Activated CD4-positive, alpha-beta memory T cell treated with anti-CD3 and anti-CD28 coated beads for 36 hours (primary cell): ENCODE results near the gene PTPRJ. TPM values are rescaled to one million over a fixed set of nuclear protein-coding genes. Genes with fewer than 3 reads are reported as not detected.

Experiments
- CTCF ChIA-PET: fragments of 350-600 bp; sonication (Branson Sonifier 250); formaldehyde crosslinking; loops from one replicate; lab custom pipeline; 2021; ENCODE audit warnings: antibody characterized with exemption, inconsistent platforms; lab: Charles Lee
- POLR2A ChIA-PET: fragments of 350-600 bp; sonication (Branson Sonifier 250); formaldehyde crosslinking; loops from one replicate; lab custom pipeline; 2021; ENCODE audit warnings: antibody characterized with exemption; lab: Charles Lee
- DNase-seq: peaks from one replicate; pipeline ENCODE4 v3.0.0-alpha.2; 2020
- H3K27ac Mint-ChIP-seq: one replicate; pipeline ENCODE4 v1.8.0; 2021; ENCODE audit warnings: mixed read lengths
- H3K27me3 Mint-ChIP-seq: one replicate; pipeline ENCODE4 v1.8.0; 2021; ENCODE audit warnings: mixed read lengths
- H3K36me3 Mint-ChIP-seq: one replicate; pipeline ENCODE4 v1.8.0; 2021; ENCODE audit warnings: mixed read lengths
- H3K4me1 Mint-ChIP-seq: one replicate; pipeline ENCODE4 v1.8.0; 2021; ENCODE audit warnings: low read depth, mixed read lengths
- H3K4me3 Mint-ChIP-seq: one replicate; pipeline ENCODE4 v1.8.0; 2021; ENCODE audit warnings: mild to moderate bottlenecking, mixed read lengths
- H3K9me3 Mint-ChIP-seq: one replicate; pipeline ENCODE4 v1.8.0; 2021; ENCODE audit warnings: mixed read lengths
- intact Hi-C: fragments of 100-400 bp; cut with micrococcal nuclease; formaldehyde crosslinking; loops from one replicate; pipeline ENCODE4 v1.15.1; 2023
- total RNA-seq, 2 experiments: library from RNA; stranded (reverse); gene quantifications; one replicate each; pipeline ENCODE4 v1.2.3, GENCODE V29; 2021

The PTPRJ gene
- total RNA-seq, 2 experiments from 2014 or later, result 36.3 to 37.0 TPM

GRCh38 chr11:48091426-48092102 is 111.2 kb downstream of the PTPRJ start:
- CTCF ChIA-PET, result interaction anchor here (0.6 to 0.9 kb wide), 2 partner anchors 17 to 159 kb away, joined by 3 to 5 read pairs; no protein-coding TSS in a partner anchor
- Mint-ChIP-seq H3K4me3 (no peak overlapping the region), H3K4me1 (peaks cover 60% of the 10 kb centered on the region), H3K27me3 (no peaks in the 10 kb centered on the region), H3K36me3 (no peaks in the 10 kb centered on the region), H3K9me3 (no peaks in the 10 kb centered on the region), H3K27ac (no peak overlapping the region)
- intact Hi-C loops, result loop anchor here (2.0 kb wide), 1 partner anchor 17 kb away; no protein-coding TSS in a partner anchor
- POLR2A ChIA-PET, result interaction anchor here (0.6 kb wide), 1 partner anchor 1382 kb away, joined by 4 read pairs; no protein-coding TSS in a partner anchor
- DNase-seq, result no peak

- no peaks in the 10 kb centered on the region for H3K36me3 Mint-ChIP-seq
- intact Hi-C loops, result loop anchor here (1.0 to 2.0 kb wide), 2 partner anchors 15 to 38 kb away; no protein-coding TSS in a partner anchor
- H3K4me1 Mint-ChIP-seq, result peaks cover 75% of the 10 kb centered on the region
- ChIA-PET POLR2A (interaction anchor here (1.8 kb wide), 1 partner anchor 87 kb away, joined by 8 read pairs; no protein-coding TSS in a partner anchor), CTCF (interaction anchor here (1.1 to 2.1 kb wide), 4 partner anchors 15 to 159 kb away, joined by 3 to 8 read pairs (median 4); no protein-coding TSS in a partner anchor)
- no peaks in the 10 kb centered on the region for H3K9me3 Mint-ChIP-seq
- H3K27ac Mint-ChIP-seq, result no peak overlapping the region
- no peak for DNase-seq
- no peaks in the 10 kb centered on the region for H3K27me3 Mint-ChIP-seq
- H3K4me3 Mint-ChIP-seq, result no peak overlapping the region
These were observed 113.0 kb downstream of the PTPRJ start for GRCh38 chr11:48093323-48093722.

GRCh38 chr11:48093795-48094642 is 113.7 kb downstream of the PTPRJ start:
- DNase-seq, result peak; percentile 20
- no peak overlapping the region for H3K4me3 Mint-ChIP-seq
- CTCF ChIA-PET, result interaction anchor here (1.7 to 2.1 kb wide), 2 partner anchors 15 to 160 kb away, joined by 4 to 8 read pairs; no protein-coding TSS in a partner anchor
- H3K27me3 Mint-ChIP-seq, result no peaks in the 10 kb centered on the region
- peaks cover 78% of the 10 kb centered on the region for H3K4me1 Mint-ChIP-seq
- H3K27ac Mint-ChIP-seq, result peak overlapping the region; percentile 3
- POLR2A ChIA-PET, result interaction anchor here (1.8 kb wide), 1 partner anchor 87 kb away, joined by 8 read pairs; no protein-coding TSS in a partner anchor
- intact Hi-C loops, result loop anchor here (1.0 to 2.0 kb wide), 2 partner anchors 15 to 39 kb away; no protein-coding TSS in a partner anchor
- H3K36me3 Mint-ChIP-seq, result no peaks in the 10 kb centered on the region
- no peaks in the 10 kb centered on the region for H3K9me3 Mint-ChIP-seq

GRCh38 chr11:48094643-48095339 is 114.4 kb downstream of the PTPRJ start:
- intact Hi-C loops, result no loop called here
- Mint-ChIP-seq H3K27me3 (no peaks in the 10 kb centered on the region), H3K4me3 (no peak overlapping the region), H3K36me3 (no peaks in the 10 kb centered on the region), H3K9me3 (no peaks in the 10 kb centered on the region), H3K4me1 (peaks cover 80% of the 10 kb centered on the region), H3K27ac (peak overlapping the region; percentile 3)
- no peak for DNase-seq
- POLR2A ChIA-PET, result interaction anchor here (3.7 kb wide), 1 partner anchor 13 kb away, joined by 16 read pairs; no protein-coding TSS in a partner anchor
- CTCF ChIA-PET, result interaction anchor here (1.1 to 2.1 kb wide), 3 partner anchors 88 to 160 kb away, joined by 4 to 8 read pairs (median 4); no protein-coding TSS in a partner anchor

GRCh38 chr11:48095779-48096470 is 115.6 kb downstream of the PTPRJ start:
- intact Hi-C loops, result loop anchor here (2.0 kb wide), 1 partner anchor 89 kb away; no protein-coding TSS in a partner anchor
- H3K27me3 Mint-ChIP-seq, result no peaks in the 10 kb centered on the region
- CTCF ChIA-PET, result interaction anchor here (1.1 to 1.5 kb wide), 3 partner anchors 13 to 161 kb away, joined by 3 to 4 read pairs (median 4); no protein-coding TSS in a partner anchor
- H3K4me3 Mint-ChIP-seq, result no peak overlapping the region
- no peaks in the 10 kb centered on the region for H3K36me3 Mint-ChIP-seq
- peaks cover 71% of the 10 kb centered on the region for H3K4me1 Mint-ChIP-seq
- peak overlapping the region; percentile 81 for H3K27ac Mint-ChIP-seq
- no peaks in the 10 kb centered on the region for H3K9me3 Mint-ChIP-seq
- POLR2A ChIA-PET, result interaction anchor here (2.3 to 3.7 kb wide), 2 partner anchors 12 to 40 kb away, joined by 7 to 16 read pairs; no protein-coding TSS in a partner anchor
- DNase-seq, result peak; percentile 56

- H3K36me3 Mint-ChIP-seq, result no peaks in the 10 kb centered on the region
- H3K9me3 Mint-ChIP-seq, result no peaks in the 10 kb centered on the region
- peak overlapping the region; percentile 13 for H3K4me3 Mint-ChIP-seq
- ChIA-PET POLR2A (interaction anchor here (2.3 to 3.7 kb wide), 2 partner anchors 11 to 41 kb away, joined by 7 to 16 read pairs; no protein-coding TSS in a partner anchor), CTCF (interaction anchor here (1.1 to 4.2 kb wide), 4 partner anchors 11 to 162 kb away, joined by 3 to 30 read pairs (median 6); no protein-coding TSS in a partner anchor)
- intact Hi-C loops, result loop anchor here (2.0 kb wide), 1 partner anchor 90 kb away; no protein-coding TSS in a partner anchor
- peaks cover 67% of the 10 kb centered on the region for H3K4me1 Mint-ChIP-seq
- no peaks in the 10 kb centered on the region for H3K27me3 Mint-ChIP-seq
- peak; percentile 38 for DNase-seq
- peak overlapping the region; percentile 81 for H3K27ac Mint-ChIP-seq
These were observed 116.5 kb downstream of the PTPRJ start for GRCh38 chr11:48096588-48097525.

- Mint-ChIP-seq H3K27ac (no peak overlapping the region), H3K4me1 (peaks cover 68% of the 10 kb centered on the region), H3K36me3 (no peaks in the 10 kb centered on the region), H3K4me3 (no peak overlapping the region), H3K27me3 (no peaks in the 10 kb centered on the region), H3K9me3 (no peaks in the 10 kb centered on the region)
- ChIA-PET POLR2A (interaction anchor here (2.3 to 3.7 kb wide), 2 partner anchors 10 to 42 kb away, joined by 7 to 16 read pairs; no protein-coding TSS in a partner anchor), CTCF (interaction anchor here (2.0 to 4.2 kb wide), 2 partner anchors 10 to 163 kb away, joined by 7 to 30 read pairs; no protein-coding TSS in a partner anchor)
- no peak for DNase-seq
- intact Hi-C loops, result no loop called here
These were observed 117.7 kb downstream of the PTPRJ start for GRCh38 chr11:48098024-48098423.

- H3K9me3 Mint-ChIP-seq, result no peaks in the 10 kb centered on the region
- no peaks in the 10 kb centered on the region for H3K27me3 Mint-ChIP-seq
- ChIA-PET POLR2A (no interaction called here), CTCF (interaction anchor here (1.5 to 4.2 kb wide), 2 partner anchors 8 to 11 kb away, joined by 4 to 30 read pairs; no protein-coding TSS in a partner anchor)
- peaks cover 61% of the 10 kb centered on the region for H3K4me1 Mint-ChIP-seq
- H3K4me3 Mint-ChIP-seq, result no peak overlapping the region
- no peak overlapping the region for H3K27ac Mint-ChIP-seq
- H3K36me3 Mint-ChIP-seq, result no peaks in the 10 kb centered on the region
- intact Hi-C loops, result loop anchor here (10.0 kb wide), 1 partner anchor 435 kb away; no protein-coding TSS in a partner anchor
- no peak for DNase-seq
These were observed 119.6 kb downstream of the PTPRJ start for GRCh38 chr11:48099916-48100446.

- H3K27me3 Mint-ChIP-seq, result no peaks in the 10 kb centered on the region
- H3K36me3 Mint-ChIP-seq, result no peaks in the 10 kb centered on the region
- no peak for DNase-seq
- ChIA-PET CTCF (interaction anchor here (0.6 to 4.2 kb wide), 2 partner anchors 7 to 169 kb away, joined by 3 to 30 read pairs; no protein-coding TSS in a partner anchor), POLR2A (interaction anchor here (1.9 kb wide), 1 partner anchor 95 kb away, joined by 5 read pairs; no protein-coding TSS in a partner anchor)
- intact Hi-C loops, result loop anchor here (10.0 kb wide), 1 partner anchor 436 kb away; no protein-coding TSS in a partner anchor
- H3K27ac Mint-ChIP-seq, result no peak overlapping the region
- no peaks in the 10 kb centered on the region for H3K9me3 Mint-ChIP-seq
- no peak overlapping the region for H3K4me3 Mint-ChIP-seq
- H3K4me1 Mint-ChIP-seq, result peaks cover 63% of the 10 kb centered on the region
These were observed 120.8 kb downstream of the PTPRJ start for GRCh38 chr11:48101044-48101733.
